ENCODE results near the gene VANGL2. TPM values are rescaled to one million over a fixed set of nuclear protein-coding genes. Genes with fewer than 3 reads are reported as not detected.

VANGL2 gene
- polyA plus RNA-seq, 1 donor from 2014 or later, result 22.6 TPM

DNA sequence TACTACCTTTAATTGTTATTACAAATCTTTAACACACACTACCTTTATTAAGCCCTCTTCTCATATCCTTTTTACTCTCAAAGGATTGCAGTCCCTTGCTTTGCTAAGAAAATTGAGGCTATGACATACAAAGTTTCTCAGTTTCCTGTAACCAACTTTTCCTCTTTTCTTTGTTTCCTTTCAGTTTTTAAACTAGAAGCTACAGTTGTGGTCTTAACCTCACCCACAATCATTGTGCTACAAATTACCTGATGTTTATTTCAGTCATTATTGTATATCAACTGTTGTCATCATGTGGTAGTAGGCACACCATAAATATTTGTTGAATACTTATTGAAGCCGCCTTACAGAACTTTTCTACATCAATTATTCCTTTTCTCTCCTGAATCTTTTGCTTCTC is 70.9 kb downstream of the VANGL2 start:
- H3F3A ChIP-seq (ENCODE audit: insufficient read depth, low read length, poor library complexity, severe bottlenecking), result no peaks in the 10 kb centered on the region
- H3K36me3 ChIP-seq (ENCODE audit: insufficient read depth, low read length), result no peaks in the 10 kb centered on the region
- H4K20me1 ChIP-seq (ENCODE audit: insufficient read depth), result no peaks in the 10 kb centered on the region
- H3K9me2 ChIP-seq (ENCODE audit: insufficient read depth, low read length), result no peaks in the 10 kb centered on the region
- H2AFZ ChIP-seq (ENCODE audit: low read depth, low read length), result no peak overlapping the region
- no peaks in the 10 kb centered on the region for H3K79me2 ChIP-seq (replicated peaks; ENCODE audit: insufficient read depth, low read length)
- H3K4me2 ChIP-seq (ENCODE audit: low read length), result no peak overlapping the region
- no peak overlapping the region for H3K27ac ChIP-seq (ENCODE audit: low read length)
- H3K27me3 ChIP-seq (ENCODE audit: insufficient read depth, low read depth, low read length), result no peaks in the 10 kb centered on the region
- no peak overlapping the region for H3K4me3 ChIP-seq (ENCODE audit: low read length)
- H3K9me3 ChIP-seq (ENCODE audit: low read length), result no peaks in the 10 kb centered on the region
- H3K9ac ChIP-seq (ENCODE audit: low read length), result no peak overlapping the region
- no peak for TF ChIP-seq MXI1 (conservative IDR thresholded peaks at IDR 0.05; ENCODE audit: poor library complexity, severe bottlenecking)
- TF ChIP-seq EP300 (conservative IDR thresholded peaks at IDR 0.05; ENCODE audit: poor library complexity, severe bottlenecking), result no peak
- no peak for TF ChIP-seq RAD21 (conservative IDR thresholded peaks at IDR 0.05)
- TF ChIP-seq POLR2AphosphoS5 (IDR thresholded peaks at IDR 0.05), result no peak
- TF ChIP-seq, protein P1, sequence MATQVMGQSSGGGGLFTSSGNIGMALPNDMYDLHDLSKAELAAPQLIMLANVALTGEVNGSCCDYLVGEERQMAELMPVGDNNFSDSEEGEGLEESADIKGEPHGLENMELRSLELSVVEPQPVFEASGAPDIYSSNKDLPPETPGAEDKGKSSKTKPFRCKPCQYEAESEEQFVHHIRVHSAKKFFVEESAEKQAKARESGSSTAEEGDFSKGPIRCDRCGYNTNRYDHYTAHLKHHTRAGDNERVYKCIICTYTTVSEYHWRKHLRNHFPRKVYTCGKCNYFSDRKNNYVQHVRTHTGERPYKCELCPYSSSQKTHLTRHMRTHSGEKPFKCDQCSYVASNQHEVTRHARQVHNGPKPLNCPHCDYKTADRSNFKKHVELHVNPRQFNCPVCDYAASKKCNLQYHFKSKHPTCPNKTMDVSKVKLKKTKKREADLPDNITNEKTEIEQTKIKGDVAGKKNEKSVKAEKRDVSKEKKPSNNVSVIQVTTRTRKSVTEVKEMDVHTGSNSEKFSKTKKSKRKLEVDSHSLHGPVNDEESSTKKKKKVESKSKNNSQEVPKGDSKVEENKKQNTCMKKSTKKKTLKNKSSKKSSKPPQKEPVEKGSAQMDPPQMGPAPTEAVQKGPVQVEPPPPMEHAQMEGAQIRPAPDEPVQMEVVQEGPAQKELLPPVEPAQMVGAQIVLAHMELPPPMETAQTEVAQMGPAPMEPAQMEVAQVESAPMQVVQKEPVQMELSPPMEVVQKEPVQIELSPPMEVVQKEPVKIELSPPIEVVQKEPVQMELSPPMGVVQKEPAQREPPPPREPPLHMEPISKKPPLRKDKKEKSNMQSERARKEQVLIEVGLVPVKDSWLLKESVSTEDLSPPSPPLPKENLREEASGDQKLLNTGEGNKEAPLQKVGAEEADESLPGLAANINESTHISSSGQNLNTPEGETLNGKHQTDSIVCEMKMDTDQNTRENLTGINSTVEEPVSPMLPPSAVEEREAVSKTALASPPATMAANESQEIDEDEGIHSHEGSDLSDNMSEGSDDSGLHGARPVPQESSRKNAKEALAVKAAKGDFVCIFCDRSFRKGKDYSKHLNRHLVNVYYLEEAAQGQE (IDR thresholded peaks at IDR 0.05; ENCODE audit: borderline replicate concordance), result no peak
- TF ChIP-seq EZH2 (IDR thresholded peaks at IDR 0.05; ENCODE audit: borderline replicate concordance, insufficient read depth, low read length, poor library complexity, severe bottlenecking), result no peak
- TF ChIP-seq, protein P2, sequence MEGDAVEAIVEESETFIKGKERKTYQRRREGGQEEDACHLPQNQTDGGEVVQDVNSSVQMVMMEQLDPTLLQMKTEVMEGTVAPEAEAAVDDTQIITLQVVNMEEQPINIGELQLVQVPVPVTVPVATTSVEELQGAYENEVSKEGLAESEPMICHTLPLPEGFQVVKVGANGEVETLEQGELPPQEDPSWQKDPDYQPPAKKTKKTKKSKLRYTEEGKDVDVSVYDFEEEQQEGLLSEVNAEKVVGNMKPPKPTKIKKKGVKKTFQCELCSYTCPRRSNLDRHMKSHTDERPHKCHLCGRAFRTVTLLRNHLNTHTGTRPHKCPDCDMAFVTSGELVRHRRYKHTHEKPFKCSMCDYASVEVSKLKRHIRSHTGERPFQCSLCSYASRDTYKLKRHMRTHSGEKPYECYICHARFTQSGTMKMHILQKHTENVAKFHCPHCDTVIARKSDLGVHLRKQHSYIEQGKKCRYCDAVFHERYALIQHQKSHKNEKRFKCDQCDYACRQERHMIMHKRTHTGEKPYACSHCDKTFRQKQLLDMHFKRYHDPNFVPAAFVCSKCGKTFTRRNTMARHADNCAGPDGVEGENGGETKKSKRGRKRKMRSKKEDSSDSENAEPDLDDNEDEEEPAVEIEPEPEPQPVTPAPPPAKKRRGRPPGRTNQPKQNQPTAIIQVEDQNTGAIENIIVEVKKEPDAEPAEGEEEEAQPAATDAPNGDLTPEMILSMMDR (IDR thresholded peaks at IDR 0.05; ENCODE audit: poor library complexity, severe bottlenecking), result no peak
- no peak for TF ChIP-seq TAF1 (IDR thresholded peaks at IDR 0.05; ENCODE audit: low read depth)

DNA sequence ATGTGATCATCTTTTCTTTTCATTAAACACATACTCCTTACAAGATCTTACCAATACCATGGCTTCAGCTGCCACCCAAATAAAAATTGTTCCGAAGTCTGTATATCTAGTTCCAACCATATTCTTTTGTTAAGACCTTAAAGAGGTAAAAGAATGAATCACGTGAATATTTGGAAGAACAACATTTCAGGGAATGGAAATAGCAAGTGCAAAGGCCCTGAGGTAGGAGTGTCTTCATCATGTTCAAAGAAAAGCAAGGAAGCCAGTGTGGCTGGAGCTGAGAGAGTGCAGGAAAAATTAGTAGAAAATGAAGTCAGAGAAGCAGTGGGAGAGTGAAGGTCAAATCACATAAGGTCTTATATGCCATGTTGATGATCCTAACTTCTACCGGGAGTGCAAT is 71.7 kb downstream of the VANGL2 start:
- no peak overlapping the region for H3K9ac ChIP-seq (ENCODE audit: low read length)
- H3F3A ChIP-seq (ENCODE audit: insufficient read depth, low read length, poor library complexity, severe bottlenecking), result no peaks in the 10 kb centered on the region
- H3K4me2 ChIP-seq (ENCODE audit: low read length), result no peak overlapping the region
- no peaks in the 10 kb centered on the region for H3K9me3 ChIP-seq (ENCODE audit: low read length)
- H3K27ac ChIP-seq (ENCODE audit: low read length), result no peak overlapping the region
- no peak overlapping the region for H3K4me3 ChIP-seq (ENCODE audit: low read length)
- TF ChIP-seq EZH2 (IDR thresholded peaks at IDR 0.05; ENCODE audit: borderline replicate concordance, insufficient read depth, low read length, poor library complexity, severe bottlenecking), result no peak
- H3K36me3 ChIP-seq (ENCODE audit: insufficient read depth, low read length), result no peaks in the 10 kb centered on the region
- H4K20me1 ChIP-seq (ENCODE audit: insufficient read depth), result no peaks in the 10 kb centered on the region
- no peaks in the 10 kb centered on the region for H3K79me2 ChIP-seq (replicated peaks; ENCODE audit: insufficient read depth, low read length)
- no peaks in the 10 kb centered on the region for H3K9me2 ChIP-seq (ENCODE audit: insufficient read depth, low read length)
- no peaks in the 10 kb centered on the region for H3K27me3 ChIP-seq (ENCODE audit: insufficient read depth, low read depth, low read length)
- H2AFZ ChIP-seq (ENCODE audit: low read depth, low read length), result no peak overlapping the region

Measured in neural cell (in vitro differentiated cells).